HL-60/S4 treated with phorbol 12-myristate 13-acetate at 8.2 ng/mL for 4 days and 3 days (cell line): Measurements from ENCODE around the gene KIAA0753.

ENCODE experiments used
- in situ Hi-C: fragments of 300-500 bp; cut with MboI; formaldehyde crosslinking; loops from 2 replicates; pipeline ENCODE4 v1.15.0; 2022; ENCODE audit warnings: low sequenced_read_pairs

KIAA0753 gene

GRCh38 chr17:6669479-6670212 is 29.1 kb upstream of the KIAA0753 start:
- in situ Hi-C loops, result loop anchor here (25.0 kb wide), 1 partner anchor 343 kb away; the partner anchor contains the start of genes BCL6B and RNASEK

- in situ Hi-C loops, result loop anchor here (25.0 kb wide), 1 partner anchor 343 kb away; the partner anchor contains the start of genes BCL6B and RNASEK
These were observed 28.4 kb upstream of the KIAA0753 start for GRCh38 chr17:6668727-6669425.

- in situ Hi-C loops, result loop anchor here (25.0 kb wide), 1 partner anchor 344 kb away; the partner anchor contains the start of genes BCL6B and RNASEK
These were observed 27.7 kb upstream of the KIAA0753 start for GRCh38 chr17:6668219-6668618.

GRCh38 chr17:6667516-6667915 is 27.0 kb upstream of the KIAA0753 start:
- in situ Hi-C loops, result loop anchor here (25.0 kb wide), 1 partner anchor 345 kb away; the partner anchor contains the start of genes BCL6B and RNASEK

GRCh38 chr17:6666557-6666956 is 26.0 kb upstream of the KIAA0753 start:
- in situ Hi-C loops, result loop anchor here (25.0 kb wide), 1 partner anchor 346 kb away; the partner anchor contains the start of genes BCL6B and RNASEK

GRCh38 chr17:6666077-6666521 is 25.6 kb upstream of the KIAA0753 start:
- in situ Hi-C loops, result loop anchor here (25.0 kb wide), 1 partner anchor 346 kb away; the partner anchor contains the start of genes BCL6B and RNASEK

- in situ Hi-C loops, result loop anchor here (25.0 kb wide), 1 partner anchor 349 kb away; the partner anchor contains the start of genes BCL6B and RNASEK
These were observed 22.7 kb upstream of the KIAA0753 start for GRCh38 chr17:6663200-6663599.

GRCh38 chr17:6661464-6661848 is 20.9 kb upstream of the KIAA0753 start:
- in situ Hi-C loops, result loop anchor here (25.0 kb wide), 1 partner anchor 351 kb away; the partner anchor contains the start of genes BCL6B and RNASEK

- in situ Hi-C loops, result loop anchor here (25.0 kb wide), 1 partner anchor 351 kb away; the partner anchor contains the start of genes BCL6B and RNASEK
These were observed 20.4 kb upstream of the KIAA0753 start for GRCh38 chr17:6660805-6661463.

- in situ Hi-C loops, result loop anchor here (25.0 kb wide), 1 partner anchor 352 kb away; the partner anchor contains the start of genes BCL6B and RNASEK
These were observed 19.6 kb upstream of the KIAA0753 start for GRCh38 chr17:6660101-6660500.

GRCh38 chr17:6658411-6658810 is 17.9 kb upstream of the KIAA0753 start:
- in situ Hi-C loops, result loop anchor here (25.0 kb wide), 1 partner anchor 354 kb away; the partner anchor contains the start of genes BCL6B and RNASEK

- in situ Hi-C loops, result loop anchor here (25.0 kb wide), 1 partner anchor 355 kb away; the partner anchor contains the start of genes BCL6B and RNASEK
These were observed 17.2 kb upstream of the KIAA0753 start for GRCh38 chr17:6657633-6658287.

- in situ Hi-C loops, result loop anchor here (25.0 kb wide), 1 partner anchor 355 kb away; the partner anchor contains the start of genes BCL6B and RNASEK
These were observed 16.5 kb upstream of the KIAA0753 start for GRCh38 chr17:6656797-6657632.

GRCh38 chr17:6655732-6656361 is 15.3 kb upstream of the KIAA0753 start:
- in situ Hi-C loops, result loop anchor here (25.0 kb wide), 1 partner anchor 356 kb away; the partner anchor contains the start of genes BCL6B and RNASEK

GRCh38 chr17:6654841-6655731 is 14.6 kb upstream of the KIAA0753 start:
- in situ Hi-C loops, result loop anchor here (25.0 kb wide), 1 partner anchor 357 kb away; the partner anchor contains the start of genes BCL6B and RNASEK

- in situ Hi-C loops, result loop anchor here (25.0 kb wide), 1 partner anchor 360 kb away; the partner anchor contains the start of genes BCL6B and RNASEK
These were observed 11.5 kb upstream of the KIAA0753 start for GRCh38 chr17:6651919-6652452.
